Stimulated activated CD8-positive, alpha-beta memory T cell treated with anti-CD3 and anti-CD28 coated beads, Interleukin-12 subunit alpha, Interleukin-12 subunit beta, amount 100 ng/mL, for 24 hours (primary cell): Measurements from ENCODE around the gene AFF3.

Experiments
- DNase-seq: peaks from one replicate; pipeline ENCODE4 v3.0.0-alpha.2; 2020; ENCODE audit errors: extremely low read depth

The AFF3 gene

DNA sequence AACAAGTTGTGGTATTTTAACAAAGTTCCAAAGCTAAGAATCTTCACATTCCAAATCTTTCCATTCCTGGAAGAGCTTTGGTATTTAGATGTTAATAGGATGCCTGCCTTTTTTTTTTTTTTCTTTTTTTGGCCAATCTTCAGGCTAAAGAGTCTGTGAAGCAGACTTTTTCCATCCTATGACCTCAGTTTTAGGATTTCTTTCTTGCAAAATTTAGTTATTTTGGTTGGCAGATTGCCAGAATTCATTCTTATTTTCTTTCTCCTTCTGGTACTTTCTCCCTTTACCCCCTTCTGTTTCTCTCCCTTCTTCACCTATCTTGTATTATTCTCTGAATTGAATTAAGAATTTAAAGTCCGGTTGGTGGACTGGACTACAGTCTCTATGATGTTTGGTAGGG is 434.8 kb downstream of the AFF3 start:
- DNase-seq = no peak

DNA sequence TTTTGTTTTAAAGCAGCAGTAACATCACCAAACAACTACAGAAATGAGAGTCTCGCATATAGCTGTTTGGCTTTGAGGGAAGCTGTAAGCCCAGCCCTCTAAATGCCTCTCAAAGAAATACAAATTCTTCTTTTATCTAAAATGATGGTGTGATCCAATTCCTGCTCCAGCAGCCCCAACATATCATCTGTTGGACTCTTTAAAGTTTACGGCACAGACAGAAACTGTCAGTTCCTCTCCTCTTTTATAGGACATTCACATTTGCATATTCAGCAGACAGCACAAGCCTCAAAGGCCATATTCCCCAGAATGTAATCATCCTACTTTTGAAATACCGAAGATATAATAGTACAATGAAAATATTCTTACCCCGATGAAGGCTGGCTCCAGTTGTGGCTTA is 435.7 kb downstream of the AFF3 start:
- no peak for DNase-seq

- no peak for DNase-seq
Measured at GRCh38 chr2:99701503-99701902, 440.9 kb downstream of the AFF3 start.

GRCh38 chr2:99700482-99701398 is 441.6 kb downstream of the AFF3 start:
- no peak for DNase-seq

GRCh38 chr2:99698896-99699295 is 443.5 kb downstream of the AFF3 start:
- no peak for DNase-seq

- DNase-seq = no peak
Measured at GRCh38 chr2:99697811-99698568, 444.4 kb downstream of the AFF3 start.

DNA sequence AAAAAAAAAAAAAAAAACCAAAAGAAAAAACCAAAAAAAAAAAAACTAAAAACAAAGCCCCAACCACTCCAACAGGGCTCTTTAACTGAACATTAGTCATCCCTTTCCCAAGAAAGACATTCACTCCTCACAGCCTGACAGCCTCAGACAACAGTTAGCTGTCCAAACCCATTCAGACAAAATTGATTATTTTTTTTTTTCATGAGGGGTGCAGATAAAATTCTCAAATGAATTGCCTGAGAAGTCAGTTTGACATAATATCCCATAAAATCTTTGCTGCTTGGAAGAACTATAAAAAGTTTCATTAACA is 446.5 kb downstream of the AFF3 start:
- no peak for DNase-seq

DNA sequence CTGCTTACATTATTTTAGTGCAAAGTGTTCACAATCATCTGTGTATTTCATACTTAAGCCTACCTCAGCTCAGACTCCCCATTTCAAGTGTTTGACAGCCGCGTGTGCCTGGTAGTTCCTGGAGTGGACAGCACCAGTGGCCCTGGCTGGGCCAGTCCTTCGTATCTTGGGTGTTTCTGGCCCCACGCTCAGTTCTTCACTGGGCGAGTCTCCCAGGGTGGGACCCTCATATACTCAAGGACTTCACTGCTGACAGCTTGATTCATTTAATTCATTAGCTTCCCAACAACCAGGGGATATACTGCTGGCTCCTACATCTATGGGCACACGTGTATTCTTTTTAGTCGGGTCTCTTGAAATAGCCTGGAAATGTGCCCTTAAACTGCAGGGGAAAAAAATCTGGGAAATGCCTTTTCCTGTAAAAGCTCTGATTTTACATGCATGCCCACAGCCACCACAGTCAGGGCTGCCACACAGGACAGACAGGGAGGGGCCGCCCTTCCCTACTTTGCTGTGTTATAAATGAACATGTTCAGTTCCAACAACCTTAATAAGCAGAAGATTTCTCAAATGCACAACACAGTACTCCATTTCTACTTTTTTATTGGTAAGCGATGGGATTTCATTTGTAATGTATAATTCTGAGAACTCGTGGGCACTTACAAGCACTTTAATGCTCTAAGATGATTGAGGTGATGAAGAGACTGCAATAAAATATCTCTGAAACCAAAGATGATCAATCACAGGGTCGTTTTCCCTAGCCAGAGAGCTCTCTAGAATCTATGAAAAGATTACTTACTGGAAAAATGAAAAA is 447.1 kb downstream of the AFF3 start:
- DNase-seq = no peak

DNA sequence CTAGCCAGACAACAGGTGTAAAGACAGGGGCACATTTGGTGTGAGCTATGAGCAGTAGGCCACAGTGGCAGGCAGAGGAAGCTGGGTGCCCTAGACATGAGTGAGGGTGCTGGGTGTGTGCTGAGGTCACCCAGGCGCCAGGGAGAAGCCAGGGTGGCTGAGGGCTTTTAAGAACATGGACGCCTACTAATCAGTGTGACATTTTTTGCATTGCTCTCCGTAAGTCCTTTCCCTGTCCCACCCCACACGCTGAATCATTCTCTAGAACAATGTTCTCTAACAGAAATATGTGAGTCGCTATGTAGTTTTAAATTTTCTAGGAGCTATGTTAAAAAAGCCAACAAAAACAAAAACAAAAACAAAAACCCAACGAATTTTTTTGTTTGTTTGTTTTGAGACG is 448.1 kb downstream of the AFF3 start:
- no peak for DNase-seq

GRCh38 chr2:99692785-99693184 is 449.6 kb downstream of the AFF3 start:
- no peak for DNase-seq

- no peak for DNase-seq
Measured at GRCh38 chr2:99691926-99692325, 450.5 kb downstream of the AFF3 start.

- DNase-seq = no peak
Measured at GRCh38 chr2:99689145-99689742, 453.1 kb downstream of the AFF3 start.

DNA sequence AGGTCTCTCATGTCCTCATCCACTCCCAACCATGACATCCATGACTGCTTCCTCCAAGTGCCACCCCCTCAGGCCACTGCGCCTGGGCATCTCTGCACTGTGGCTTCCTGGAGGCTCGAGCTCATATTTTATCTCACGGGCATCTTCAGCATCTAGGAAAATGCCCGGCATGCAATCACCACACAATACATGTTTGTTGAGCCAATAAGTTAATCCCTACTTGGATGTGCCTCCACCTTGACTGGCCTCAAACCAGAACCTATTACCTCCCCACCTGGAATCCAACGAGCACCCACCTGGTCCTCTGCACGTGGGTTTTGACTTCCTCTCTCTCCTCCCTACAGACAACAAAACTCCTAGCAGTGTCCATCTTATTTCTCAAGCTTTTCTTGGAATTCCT is 453.7 kb downstream of the AFF3 start:
- DNase-seq = no peak

GRCh38 chr2:99682275-99683060 is 459.9 kb downstream of the AFF3 start:
- DNase-seq = no peak

DNA sequence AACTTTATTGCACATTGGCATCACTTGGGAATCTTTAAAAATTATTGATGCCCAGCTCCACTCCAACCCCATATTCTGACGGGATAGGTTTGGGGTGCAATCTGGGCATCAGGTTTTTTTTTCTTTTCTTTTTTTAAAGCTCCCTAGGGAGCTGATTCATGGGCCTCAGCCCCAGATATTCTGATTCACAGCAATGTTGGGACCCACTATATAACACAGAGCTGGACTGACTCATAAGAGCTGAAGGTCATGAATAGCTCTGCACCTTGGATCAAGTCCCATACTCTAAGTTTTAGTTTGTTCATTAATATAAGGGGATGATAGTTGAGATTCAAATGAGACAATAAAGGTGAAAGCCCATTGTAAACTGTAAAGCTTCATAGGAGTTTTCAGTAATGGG is 461.4 kb downstream of the AFF3 start:
- DNase-seq = no peak

DNA sequence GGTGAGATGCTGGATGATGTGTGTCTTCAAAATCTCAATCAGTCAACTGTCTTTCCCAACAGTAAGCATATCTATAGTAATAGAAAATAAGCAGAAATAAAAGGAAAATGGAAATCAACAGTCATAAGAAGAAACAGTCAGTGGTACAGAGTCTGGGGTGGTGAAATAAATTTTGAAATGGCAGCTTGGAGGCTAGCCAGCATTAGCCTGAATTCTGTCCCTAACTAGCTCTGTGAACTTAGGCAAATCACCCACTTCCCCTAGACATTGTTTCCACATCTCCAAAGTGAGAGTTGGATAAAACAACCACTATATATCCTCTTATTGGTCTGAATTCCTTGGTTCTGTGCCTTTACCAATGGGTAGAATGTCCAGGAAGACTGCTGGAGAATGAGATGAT is 462.9 kb downstream of the AFF3 start:
- no peak for DNase-seq

- no peak for DNase-seq
Measured at GRCh38 chr2:99678625-99679024, 463.8 kb downstream of the AFF3 start.

GRCh38 chr2:99677814-99678213 is 464.6 kb downstream of the AFF3 start:
- DNase-seq = no peak

DNA sequence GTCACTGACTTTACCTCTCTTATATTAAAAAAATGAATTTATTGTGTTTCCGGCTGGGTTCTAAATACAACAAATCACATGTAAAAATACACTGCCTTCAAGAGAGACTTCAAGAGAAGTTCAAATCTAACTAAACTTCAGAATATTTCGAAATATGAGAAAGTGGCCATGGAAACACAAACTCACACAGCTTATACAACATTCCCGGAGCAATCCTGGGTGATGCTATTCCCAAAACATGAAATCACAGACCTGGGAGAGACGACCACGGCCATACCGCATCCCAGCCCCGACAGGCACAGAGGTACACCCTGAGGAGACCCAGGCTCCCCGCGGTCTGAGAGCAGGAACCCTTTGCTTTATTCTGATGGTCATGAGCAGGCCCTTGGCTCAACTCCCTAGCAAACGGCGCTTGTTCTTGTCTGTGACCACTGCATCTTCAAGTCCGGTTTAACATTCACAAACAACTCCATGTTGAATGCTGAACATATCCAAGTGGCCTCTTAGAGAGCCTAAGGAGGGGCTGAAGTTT is 467.2 kb downstream of the AFF3 start:
- no peak for DNase-seq

GRCh38 chr2:99674090-99674489 is 468.3 kb downstream of the AFF3 start:
- no peak for DNase-seq

GRCh38 chr2:99672766-99673350 is 469.5 kb downstream of the AFF3 start:
- no peak for DNase-seq
